NCI-H187 treated with DMSO at 0.1 percent for 48 hours (cell line): Measurements from ENCODE around the gene MGAT4C.
"Not testable (repeated sequence)": the region's sequence is repeated elsewhere in the genome, so short reads cannot be mapped to it uniquely, and the experiment has no call there.

Source experiments
- DNase-seq: peaks from one replicate; lab custom pipeline; 2025; lab: John Stamatoyannopoulos, UW

Gene MGAT4C

GRCh38 chr12:86126900-86127299, 129.3 kb downstream of the MGAT4C start:
- not testable (repeated sequence) for DNase-seq

DNA sequence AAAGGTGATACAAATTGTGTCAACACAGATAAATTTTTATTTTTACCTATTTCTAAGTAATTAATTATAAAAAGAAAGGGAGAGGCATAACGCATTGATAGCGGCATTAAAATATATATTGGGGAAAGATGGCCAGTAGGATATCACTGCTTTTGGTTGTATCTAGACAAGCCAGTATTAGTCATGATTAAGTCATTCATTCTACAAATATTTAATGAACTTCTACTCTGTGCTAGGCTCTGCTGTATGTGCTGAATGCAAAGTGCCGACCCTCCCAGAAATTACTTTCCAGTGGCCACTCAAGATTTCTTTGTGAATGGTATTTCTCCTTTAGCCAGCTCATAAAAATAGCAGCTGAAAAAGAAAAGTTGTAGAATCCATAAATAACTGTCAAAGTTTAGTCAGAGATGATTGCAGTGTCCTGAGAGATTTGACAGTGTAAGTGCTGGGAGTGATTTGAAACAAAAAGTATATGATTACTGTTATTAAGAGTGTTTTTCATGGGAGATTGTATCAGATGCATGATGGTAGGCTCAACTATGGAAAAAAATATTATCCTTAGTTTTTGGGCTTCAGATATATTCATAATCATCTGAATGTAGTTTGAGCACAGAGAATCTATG, 133.2 kb downstream of the MGAT4C start:
- no peak for DNase-seq

- DNase-seq = no peak
Measured at GRCh38 chr12:86118161-86118560, 138.0 kb downstream of the MGAT4C start.

DNA sequence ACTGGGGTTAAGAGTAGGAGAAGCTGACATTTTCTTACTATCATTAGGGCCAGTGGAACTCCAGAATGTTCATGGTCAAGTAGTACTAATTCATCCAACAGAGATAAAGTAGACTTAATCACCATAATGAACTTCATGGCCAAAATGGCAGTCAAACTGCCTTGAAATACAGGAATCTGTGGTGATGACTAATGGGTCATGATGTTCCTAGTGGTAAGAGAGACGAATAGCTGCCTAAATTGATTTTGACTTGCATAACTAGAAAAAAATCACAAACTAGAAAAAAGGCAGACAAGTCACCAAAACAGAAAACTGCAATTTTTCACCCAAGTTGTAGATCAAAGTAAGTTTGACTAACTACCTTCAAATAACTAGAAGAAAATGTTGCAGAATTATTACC, 138.5 kb downstream of the MGAT4C start:
- no peak for DNase-seq

DNA sequence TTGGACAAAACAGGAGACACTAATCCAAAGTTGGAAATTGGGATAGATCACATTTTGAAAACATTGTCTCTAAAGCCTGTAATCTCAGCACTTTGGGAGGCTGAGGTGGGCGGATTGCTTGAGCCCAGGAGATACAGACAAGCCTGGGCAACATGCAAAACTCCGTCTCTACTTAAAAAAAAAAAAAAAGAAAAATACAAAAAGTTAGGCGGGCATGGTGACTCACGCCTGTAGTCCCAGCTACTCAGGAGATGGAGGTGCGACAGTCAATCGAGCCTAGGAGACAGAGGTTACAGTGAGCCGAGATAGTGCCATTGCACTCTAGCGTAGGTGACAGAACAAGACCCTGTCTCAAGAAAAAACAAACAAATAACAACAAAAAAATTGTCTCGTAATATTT, 152.1 kb downstream of the MGAT4C start:
- DNase-seq = no peak

- no peak for DNase-seq
Measured at GRCh38 chr12:86097161-86097560, 159.0 kb downstream of the MGAT4C start.

GRCh38 chr12:86091681-86092080, 164.5 kb downstream of the MGAT4C start:
- no peak for DNase-seq

- no peak for DNase-seq
Measured at GRCh38 chr12:86081843-86082242, 174.3 kb downstream of the MGAT4C start.

DNA sequence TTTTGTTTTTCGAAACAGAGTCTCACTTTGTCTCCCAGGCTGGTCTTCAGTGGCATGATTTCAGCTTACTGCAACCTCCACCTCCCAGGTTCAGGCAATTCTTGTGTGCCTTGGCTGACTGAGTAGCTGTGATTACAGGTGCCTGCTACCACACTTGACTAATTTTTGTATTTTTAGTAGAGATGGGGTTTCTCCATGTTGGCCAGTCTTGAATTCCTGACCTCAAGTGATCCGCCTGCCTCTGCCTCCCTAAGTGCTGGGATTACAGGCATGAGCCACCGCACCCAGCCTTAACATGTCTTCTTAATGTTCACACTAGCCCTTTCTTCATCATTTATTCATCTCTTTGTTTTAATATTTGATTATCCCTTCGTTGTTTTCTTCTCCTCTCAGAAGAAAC, 197.1 kb downstream of the MGAT4C start:
- DNase-seq = not testable (repeated sequence)

GRCh38 chr12:86057092-86057845, 198.9 kb downstream of the MGAT4C start:
- DNase-seq = no peak

GRCh38 chr12:86052921-86053320, 203.3 kb downstream of the MGAT4C start:
- DNase-seq = no peak

DNA sequence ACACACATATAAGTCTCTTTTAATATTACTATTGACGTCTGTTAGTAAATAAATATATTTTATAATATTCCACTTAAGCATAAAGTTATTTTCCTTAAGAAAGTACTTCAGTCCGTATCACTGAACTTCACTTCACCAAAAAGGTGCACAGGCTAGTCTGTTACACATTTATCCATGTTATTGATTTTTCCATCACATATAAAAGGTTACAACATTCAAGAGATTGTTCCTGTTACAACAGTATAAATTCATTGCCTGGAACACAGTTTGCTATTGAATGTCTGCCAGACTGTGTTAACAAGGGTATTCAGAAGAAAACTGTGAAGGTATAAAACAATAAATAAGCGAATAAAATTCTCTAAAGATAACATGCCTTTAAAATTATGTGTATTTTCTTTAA, 206.2 kb downstream of the MGAT4C start:
- no peak for DNase-seq

GRCh38 chr12:86044396-86044795, 211.8 kb downstream of the MGAT4C start:
- no peak for DNase-seq

- no peak for DNase-seq
Measured at GRCh38 chr12:86042062-86042461, 214.1 kb downstream of the MGAT4C start.

DNA sequence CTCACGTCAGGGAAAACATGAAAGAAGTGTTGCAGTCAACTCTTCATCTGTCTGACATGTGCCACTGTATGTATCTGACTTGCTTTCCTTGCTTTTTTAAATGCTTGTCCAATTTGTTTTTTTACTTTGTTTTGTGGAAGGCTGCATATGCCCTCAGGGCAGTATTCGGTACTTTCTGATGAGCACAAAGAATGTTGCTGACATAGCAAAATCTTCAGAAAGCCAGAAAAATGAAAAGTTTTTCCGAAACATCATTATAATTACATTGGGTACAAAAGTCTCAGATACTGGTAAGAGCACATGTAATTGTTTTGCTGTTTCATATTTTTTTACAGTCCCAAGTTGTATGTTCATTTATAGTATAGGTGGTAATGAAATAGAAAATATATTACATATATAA, 237.8 kb downstream of the MGAT4C start:
- DNase-seq = no peak

- no peak for DNase-seq
Measured at GRCh38 chr12:86015026-86015425, 241.2 kb downstream of the MGAT4C start.

DNA sequence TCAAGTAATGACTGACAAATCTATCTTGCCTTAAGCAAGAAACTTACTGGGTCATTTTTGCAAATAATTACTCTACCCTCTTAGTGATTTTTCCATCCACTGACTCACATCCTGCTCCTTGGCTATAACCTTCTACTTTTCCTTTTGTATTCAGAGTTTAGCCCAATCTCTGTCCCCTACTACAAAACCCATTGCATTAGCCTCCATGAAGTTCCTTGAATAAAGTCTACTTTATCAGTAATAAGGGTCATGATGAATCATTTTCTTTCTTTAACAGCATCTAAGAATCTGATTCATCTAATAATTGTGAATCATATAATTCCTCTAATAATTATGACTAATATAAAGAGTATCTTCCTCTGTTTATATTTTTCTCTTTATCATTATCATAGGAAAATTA, 249.5 kb downstream of the MGAT4C start:
- no peak for DNase-seq

GRCh38 chr12:85998074-85998473, 258.1 kb downstream of the MGAT4C start:
- no peak for DNase-seq

GRCh38 chr12:85996280-85996679, 259.9 kb downstream of the MGAT4C start:
- no peak for DNase-seq

DNA sequence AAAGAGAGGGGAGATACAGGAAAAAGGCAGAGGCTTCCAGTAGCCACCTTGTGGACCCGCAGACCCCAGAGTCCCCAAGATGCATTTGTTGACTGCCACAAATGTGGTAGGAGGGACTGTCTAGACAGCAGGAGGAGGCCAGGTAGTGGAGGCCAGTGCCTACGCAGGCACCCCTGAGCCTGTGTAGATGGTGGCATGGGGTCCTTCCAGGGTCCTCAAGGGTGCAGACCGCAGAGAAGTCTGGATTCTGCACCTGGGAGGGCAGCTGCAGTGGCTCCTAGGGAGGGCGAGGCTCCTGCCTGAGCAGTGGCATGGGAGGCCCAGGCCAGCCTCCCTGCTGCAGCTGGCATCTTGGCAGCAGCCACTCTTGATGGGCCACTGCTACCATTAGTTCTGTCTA, 262.4 kb downstream of the MGAT4C start:
- no peak for DNase-seq

- no peak for DNase-seq
Measured at GRCh38 chr12:85985996-85986395, 270.2 kb downstream of the MGAT4C start.

- DNase-seq = no peak
Measured at GRCh38 chr12:85983601-85984000, 272.6 kb downstream of the MGAT4C start.

GRCh38 chr12:85979641-85980040, 276.6 kb downstream of the MGAT4C start:
- no peak for DNase-seq

GRCh38 chr12:85975716-85976115, 280.5 kb downstream of the MGAT4C start:
- no peak for DNase-seq
